Activated CD8-positive, alpha-beta memory T cell treated with anti-CD3 and anti-CD28 coated beads, Interleukin-2, amount 50 U/mL, for 1 hour (primary cell): ENCODE results near the gene BNIP1.

ENCODE experiments used
- DNase-seq: peaks from one replicate; pipeline ENCODE4 v3.0.0-alpha.2; 2020; ENCODE audit errors: extremely low read depth

The BNIP1 gene

DNA sequence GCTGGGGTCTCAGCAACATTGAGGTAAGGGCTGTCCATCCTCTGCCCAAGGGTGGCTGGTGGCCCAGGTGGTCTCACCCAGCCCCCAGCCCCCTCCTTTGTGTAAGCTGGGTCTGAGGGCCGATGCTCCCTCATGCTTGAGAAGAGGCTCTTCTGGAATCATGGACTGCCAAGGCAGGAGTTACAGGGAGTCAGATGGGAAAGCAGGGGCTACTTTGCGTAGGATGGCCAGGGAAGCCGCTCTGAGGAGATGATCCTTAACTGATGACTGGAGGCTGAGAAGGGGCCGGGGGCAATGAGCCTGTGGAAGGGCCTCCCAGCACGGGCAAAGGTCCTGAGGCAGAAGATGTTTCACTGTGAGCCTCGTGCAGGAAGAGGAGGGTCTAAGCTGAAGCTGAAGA, 67.0 kb downstream of the BNIP1 start:
- DNase-seq = no peak

DNA sequence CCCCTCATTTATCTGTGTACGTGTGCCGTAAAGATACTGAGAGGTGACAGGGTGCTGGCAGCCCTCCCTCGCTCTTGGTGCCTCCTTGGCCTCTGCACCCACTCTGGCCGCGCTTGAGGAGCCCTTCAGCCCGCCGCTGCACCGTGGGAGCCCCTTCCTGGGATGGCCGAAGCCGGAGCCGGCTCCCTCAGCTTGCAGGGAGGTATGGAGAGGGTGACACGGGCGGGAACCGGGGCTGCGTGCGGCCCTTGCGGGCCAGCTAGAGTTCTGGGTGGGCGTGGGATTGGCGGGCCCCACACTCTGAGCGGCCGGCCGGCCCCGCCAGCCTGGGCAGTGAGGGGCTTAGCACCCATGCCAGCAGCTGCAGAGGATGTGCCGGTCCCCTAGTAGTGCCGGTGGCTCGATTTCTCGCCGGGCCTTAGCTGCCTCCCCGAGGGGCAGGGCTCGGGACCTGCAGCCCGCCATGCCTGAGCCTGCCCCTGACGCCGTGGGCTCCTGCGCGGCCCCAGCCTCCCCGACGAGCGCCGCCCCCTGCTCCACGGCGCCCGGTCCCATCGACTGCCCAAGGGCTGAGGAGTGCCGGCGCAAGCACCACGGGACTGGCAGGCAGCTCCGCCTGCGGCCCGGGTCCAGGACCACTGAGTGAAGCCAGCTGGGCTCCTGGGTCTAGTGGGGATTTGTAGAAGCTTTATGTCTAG, 69.1 kb downstream of the BNIP1 start:
- no peak for DNase-seq
